HEK293T (cell line): ENCODE results near the gene STK32A.

Experiments used
- ARNT ChIP-seq: fragments of 450-650 bp; IDR thresholded peaks from 2 replicates; pipeline ENCODE4 v1.6.1; 2017; ENCODE audit warnings: mild to moderate bottlenecking
- BHLHE40 ChIP-seq: fragments of 450-650 bp; IDR thresholded peaks from 2 replicates; pipeline ENCODE4 v1.6.1; 2016; ENCODE audit warnings: mild to moderate bottlenecking, moderate library complexity, borderline replicate concordance
- CTBP1 ChIP-seq: fragments of 450-650 bp; IDR thresholded peaks from 2 replicates; pipeline ENCODE4 v1.6.1; 2016; ENCODE audit warnings: borderline replicate concordance
- ELF4 ChIP-seq: fragments of 450-650 bp; IDR thresholded peaks from 2 replicates; pipeline ENCODE4 v1.6.1; 2017; ENCODE audit warnings: antibody characterized with exemption
- FOXA1 ChIP-seq: fragments of 450-650 bp; IDR thresholded peaks from 2 replicates; pipeline ENCODE4 v1.6.1; 2016; ENCODE audit warnings: mild to moderate bottlenecking
- FOXK2 ChIP-seq: fragments of 450-650 bp; IDR thresholded peaks from 2 replicates; pipeline ENCODE4 v1.6.1; 2016; ENCODE audit warnings: mild to moderate bottlenecking
- FOXM1 ChIP-seq: fragments of 450-650 bp; IDR thresholded peaks from 2 replicates; pipeline ENCODE4 v1.6.1; 2017; ENCODE audit warnings: mild to moderate bottlenecking, borderline replicate concordance
- L3MBTL2 ChIP-seq: fragments of 450-650 bp; conservative IDR thresholded peaks from 2 replicates; pipeline ENCODE4 v1.6.1; 2016; ENCODE audit warnings: mild to moderate bottlenecking
- SP1 ChIP-seq: fragments of 450-650 bp; IDR thresholded peaks from 2 replicates; pipeline ENCODE4 v1.6.1; 2017
- SUZ12 ChIP-seq: fragments of 450-650 bp; IDR thresholded peaks from 2 replicates; pipeline ENCODE4 v1.6.1; 2016; ENCODE audit warnings: mild to moderate bottlenecking
- ZNF384 ChIP-seq: fragments of 450-650 bp; IDR thresholded peaks from 2 replicates; pipeline ENCODE4 v1.6.1; 2016

DNA sequence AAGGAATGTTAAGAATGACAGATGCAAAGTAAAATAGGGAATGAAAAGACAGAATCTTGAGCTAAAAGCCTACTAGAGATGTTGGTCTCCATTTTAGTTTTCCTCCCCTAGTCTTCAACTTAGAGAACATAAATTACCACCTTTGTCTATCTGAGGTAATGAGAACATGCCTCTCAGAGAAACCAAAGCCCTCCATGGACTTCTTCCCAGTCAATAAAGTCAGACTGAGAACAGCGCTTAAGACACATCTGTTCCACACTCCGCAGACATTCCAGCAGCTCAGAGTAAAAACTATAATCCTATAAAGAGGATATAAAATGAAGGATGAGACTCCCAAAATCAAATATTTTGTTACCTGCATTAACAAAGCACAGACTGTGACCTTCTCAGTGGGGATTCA, 195.8 kb downstream of the STK32A start:
- TF ChIP-seq ELF4 (no peak), SUZ12 (no peak), SP1 (no peak), FOXM1 (no peak), BHLHE40 (no peak), CTBP1 (no peak), FOXK2 (no peak), L3MBTL2 (no peak), ZNF384 (no peak), FOXA1 (no peak), ARNT (no peak)
